Activated T-cell treated with anti-CD3 and anti-CD28 coated beads, Interleukin-2, amount 50 U/mL, for 1 hour (primary cell): ENCODE results near the gene NFX1.
"Not testable (repeated sequence)": the region's sequence is repeated elsewhere in the genome, so short reads cannot be mapped to it uniquely, and the experiment has no call there.

ENCODE experiments used
- DNase-seq: peaks from one replicate; pipeline ENCODE4 v3.0.0-alpha.2; 2020

NFX1 gene

DNA sequence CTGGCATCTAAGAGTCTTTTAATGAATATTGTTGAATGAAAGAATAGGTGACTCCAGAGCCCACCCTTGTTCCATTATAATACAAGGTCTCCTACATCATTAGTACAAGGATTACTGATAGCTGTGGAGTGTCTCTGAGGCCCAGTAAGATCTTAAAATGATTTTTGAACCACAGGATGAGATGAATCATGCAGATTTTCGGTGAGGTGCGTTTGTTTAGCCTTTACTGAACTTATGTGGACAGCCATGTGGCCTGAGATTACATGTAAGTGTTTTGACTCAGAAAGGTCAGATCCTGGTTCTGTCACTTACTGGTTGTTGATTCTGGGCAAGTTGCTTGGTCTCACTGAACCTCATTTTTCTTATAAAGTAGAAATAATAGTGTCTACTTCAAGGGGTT, 21.6 kb downstream of the NFX1 start:
- DNase-seq, result no peak

DNA sequence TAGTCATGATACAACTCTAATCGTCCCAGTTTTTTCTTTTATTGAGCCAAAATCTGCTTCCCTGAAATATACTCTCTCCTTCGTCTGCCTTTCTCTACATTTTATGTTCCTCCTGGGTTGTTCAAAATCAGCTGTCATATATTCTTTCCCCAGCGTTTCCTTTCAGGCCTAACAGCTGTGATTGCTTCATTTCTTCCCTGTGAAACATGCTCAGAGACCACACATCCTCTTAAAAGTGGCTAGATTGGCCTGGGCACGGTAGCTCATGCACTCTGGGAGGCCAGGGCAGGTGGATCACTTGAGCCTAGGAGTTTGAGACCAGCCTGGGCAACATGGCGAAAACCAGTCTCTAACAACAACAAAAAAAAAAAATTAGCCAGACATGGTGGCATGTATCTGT, 25.1 kb downstream of the NFX1 start:
- no peak for DNase-seq

DNA sequence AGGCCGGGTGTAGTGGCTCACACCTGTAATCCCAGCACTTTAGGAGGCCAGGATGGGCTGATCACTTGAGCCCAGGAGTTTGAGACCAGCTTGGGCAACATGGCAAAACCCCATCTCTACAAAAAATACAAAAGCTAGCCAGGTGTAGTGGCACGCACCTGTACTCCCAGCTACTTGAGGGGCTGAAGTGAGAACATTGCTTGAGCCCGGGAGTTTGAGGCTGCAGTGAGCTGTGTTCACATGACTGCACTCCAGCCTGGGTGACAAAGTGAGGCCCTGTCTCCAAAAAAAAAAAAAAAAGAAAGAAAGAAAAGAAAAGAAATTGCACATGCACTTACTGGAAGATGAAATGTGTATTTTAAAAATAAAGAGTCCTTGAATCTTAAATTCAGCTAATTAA, 26.8 kb downstream of the NFX1 start:
- not testable (repeated sequence) for DNase-seq

DNA sequence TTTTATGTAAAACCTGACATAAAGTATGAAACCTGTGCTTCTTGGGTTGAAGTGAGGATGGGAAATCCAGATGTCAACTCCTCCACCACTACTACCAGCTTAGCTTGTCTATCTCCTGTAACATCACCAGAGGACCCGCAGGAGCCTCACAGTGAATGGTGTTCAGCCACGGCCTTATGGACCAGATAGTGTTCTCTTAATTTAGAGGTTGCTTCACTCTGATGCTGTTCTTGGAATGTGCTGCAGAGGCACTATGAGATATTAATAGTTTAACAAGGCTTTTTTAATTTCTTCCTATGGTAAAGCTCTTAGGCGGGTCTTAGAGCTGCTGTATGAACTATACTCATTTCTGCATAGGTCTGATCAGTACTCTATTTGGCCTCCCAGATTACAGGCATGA, 27.9 kb downstream of the NFX1 start:
- DNase-seq, result no peak

DNA sequence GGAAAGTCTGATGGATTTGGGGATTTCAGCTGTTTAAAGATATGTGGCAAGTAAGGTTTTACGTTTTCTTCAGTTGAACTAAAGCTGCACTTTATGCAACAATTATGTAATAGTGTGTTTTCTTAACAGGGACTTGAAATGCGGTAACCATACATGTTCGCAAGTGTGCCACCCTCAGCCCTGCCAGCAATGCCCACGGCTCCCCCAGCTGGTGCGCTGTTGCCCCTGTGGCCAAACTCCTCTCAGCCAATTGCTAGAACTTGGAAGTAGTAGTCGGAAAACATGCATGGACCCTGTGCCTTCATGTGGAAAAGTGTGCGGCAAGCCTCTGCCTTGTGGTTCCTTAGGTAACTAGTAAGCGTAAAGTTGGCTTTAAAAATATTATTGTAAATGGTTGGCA, 28.5 kb downstream of the NFX1 start:
- DNase-seq, result no peak

DNA sequence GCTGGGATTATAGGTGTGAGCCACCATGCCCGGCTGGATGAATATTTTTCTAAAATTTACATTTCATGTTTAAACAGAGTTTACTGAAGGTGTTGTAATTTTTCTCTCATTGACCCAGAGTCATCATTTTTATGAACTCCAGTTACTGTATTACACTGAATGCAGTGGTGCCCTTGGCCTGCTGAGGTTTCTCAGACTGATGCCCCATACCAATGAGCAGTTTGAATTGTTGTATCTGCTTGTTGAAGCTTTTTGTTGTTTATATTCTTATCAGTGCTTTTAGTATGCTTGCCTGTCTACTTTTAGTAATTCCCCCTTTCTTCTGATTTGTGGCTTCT, 29.9 kb downstream of the NFX1 start:
- DNase-seq, result no peak

DNA sequence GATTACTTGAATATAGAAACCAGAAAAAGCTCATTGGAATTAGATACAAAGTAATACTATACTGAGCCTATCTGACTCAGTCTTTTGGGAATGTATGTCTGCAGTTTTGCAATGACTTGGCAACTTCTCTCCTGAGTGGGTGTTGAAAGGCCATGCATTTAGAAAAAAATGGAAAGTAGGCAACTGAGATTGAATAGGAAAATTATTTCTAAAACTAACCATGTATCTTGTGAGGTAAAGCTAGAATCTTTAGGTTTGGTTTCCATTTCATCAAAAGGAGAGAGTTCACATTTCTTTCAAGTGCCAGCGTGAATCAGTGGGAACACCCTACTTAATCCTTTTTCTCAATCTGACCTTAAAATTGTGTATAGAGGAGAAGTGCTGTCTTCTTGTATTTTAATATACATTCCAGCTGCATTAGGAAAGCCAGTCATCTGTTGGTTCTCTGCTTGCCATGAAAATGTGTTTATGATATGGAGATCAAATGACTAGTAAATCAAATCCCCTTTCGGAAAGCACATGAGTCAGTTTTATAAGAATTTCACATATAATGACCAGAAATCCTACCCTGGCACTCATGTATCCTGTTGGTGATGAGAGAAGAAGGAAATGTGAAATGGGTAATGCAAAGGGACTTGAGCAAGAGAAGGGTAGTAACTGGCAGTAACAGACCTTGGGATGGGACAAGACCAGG, 30.4 kb downstream of the NFX1 start:
- no peak for DNase-seq

DNA sequence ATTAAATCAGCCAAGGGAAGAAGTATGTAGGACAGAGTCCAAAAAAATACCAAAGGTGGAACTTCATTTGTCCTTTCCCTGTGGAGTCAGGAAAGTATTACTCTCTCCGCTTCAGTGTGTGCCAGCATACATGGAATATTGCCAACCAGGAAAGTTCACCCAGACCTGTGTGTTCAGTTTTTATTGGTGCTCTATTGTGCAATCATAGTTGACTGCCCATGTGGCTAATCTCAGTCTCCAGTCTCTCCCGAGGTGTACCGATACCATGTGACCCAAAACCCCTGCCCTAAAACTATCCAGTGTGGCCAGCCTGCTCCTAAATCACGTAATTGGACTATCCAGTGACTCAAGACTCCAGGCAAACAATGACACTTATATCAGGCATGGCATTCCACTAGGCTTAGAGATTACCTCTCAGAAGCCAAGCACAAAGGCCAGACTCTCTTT, 38.8 kb downstream of the NFX1 start:
- DNase-seq, result no peak

DNA sequence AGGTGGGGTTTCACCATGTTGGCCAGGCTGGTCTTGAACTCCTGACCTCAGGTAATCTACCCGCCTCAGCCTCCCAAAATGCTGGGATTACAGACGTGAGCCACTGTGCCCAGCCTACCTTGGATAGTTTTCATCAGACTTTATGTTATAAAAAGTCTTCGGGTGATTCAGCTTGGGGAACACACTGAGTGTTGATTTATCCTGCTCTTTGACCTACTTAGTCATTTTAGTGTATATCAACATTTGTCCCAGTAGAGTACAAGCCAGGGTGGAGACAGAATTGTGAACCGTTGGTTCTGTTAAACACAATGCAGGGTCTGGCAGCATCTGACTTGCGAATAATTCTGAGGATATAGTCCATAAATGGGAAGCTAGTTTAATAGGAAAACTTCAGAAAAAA, 39.7 kb downstream of the NFX1 start:
- no peak for DNase-seq

DNA sequence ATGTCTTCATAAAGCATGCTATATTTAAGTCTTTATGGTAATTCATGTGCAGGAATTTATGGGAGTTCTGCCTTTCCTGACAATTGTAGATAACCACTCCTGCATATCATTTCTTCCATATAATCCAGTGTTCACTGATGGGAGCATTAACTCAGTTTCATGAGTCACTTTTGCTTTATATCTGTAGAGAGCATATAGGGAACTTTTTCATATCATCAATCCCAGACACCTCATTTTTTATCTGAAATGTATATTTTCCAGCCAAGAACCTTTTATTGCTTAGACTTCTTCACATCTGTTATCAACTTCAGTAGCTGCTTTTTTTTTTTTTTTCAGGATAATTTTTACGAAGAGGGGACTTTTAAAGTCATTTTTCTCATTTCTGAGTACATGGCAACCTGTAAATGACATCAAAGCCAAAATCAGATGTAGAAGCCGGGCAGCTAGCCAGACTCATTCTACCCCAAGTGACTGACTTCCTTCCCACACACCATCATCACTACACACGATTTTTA, 41.1 kb downstream of the NFX1 start:
- no peak for DNase-seq

DNA sequence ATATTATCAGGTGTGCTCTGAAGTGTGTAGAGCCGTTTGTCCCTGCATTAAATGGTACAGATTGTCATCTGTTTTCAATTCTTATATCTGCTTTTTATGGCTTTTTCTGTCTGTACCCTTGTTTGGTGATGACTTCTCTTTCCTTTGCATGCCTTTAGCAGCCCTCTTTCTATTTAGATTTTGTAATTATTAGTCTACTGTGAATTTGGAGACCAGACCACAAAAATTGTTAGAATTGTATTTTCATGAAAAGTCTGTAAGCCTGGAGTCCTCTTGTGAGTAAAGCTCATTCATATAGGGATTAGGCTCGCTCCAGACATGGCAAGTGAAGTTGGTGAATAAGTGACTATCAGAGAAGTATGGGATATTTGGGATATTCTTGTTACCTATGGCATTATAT, 41.7 kb downstream of the NFX1 start:
- DNase-seq, result no peak

DNA sequence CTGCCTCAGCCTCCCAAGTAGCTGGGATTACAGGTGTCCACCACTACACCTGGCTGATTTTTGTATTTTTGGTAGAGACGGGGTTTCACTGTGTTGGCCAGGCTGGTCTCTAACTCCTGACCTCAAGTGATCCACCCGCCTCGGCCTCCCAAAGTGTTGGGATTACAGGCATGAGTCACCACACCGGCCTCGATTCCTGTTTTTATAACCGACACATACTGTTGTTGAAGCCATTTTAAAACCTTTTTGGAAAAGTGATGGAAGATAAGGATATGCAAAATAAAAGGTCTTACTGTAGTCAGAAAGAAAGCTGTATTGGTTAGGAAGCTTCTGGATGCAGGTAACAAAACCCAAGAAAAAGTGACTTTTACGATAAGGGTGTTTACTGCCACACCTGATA, 42.6 kb downstream of the NFX1 start:
- not testable (repeated sequence) for DNase-seq

DNA sequence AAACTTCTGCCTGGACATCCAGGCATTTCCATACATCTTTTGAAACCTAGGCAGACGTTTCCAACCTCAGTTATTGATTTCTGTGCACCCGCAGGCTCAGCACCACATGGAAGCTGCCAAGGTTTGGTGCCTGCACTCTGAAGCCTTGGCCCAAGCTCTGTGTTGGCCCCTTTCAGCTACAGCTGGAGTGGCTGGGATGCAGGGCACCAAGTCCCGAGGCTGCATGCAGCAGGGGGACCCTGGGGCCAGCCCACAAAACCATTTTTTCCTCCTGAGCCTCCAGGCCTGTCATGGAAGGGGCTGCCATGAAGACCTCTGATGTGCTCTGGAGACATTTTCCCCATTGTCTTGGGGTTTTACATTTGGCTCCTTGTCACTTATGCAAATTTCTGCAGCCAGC, 49.9 kb downstream of the NFX1 start:
- no peak for DNase-seq

DNA sequence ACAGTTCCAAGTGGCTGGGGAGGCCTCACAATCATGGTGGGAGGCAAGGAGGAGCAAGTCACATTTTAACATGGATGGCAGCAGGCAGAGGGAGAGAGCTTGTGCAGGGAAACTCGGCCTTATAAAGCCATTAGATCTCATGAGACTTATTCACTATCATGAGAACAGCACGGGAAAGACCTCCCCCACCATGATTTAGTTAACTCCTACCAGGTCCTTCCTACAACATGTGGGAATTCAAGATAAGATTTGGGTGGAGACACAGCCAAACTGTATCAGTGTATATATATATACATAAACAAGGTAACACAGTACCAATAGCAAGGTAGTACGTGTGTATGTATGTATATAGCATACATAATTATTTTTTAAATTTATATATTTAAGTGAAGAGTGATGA, 50.9 kb downstream of the NFX1 start:
- no peak for DNase-seq

DNA sequence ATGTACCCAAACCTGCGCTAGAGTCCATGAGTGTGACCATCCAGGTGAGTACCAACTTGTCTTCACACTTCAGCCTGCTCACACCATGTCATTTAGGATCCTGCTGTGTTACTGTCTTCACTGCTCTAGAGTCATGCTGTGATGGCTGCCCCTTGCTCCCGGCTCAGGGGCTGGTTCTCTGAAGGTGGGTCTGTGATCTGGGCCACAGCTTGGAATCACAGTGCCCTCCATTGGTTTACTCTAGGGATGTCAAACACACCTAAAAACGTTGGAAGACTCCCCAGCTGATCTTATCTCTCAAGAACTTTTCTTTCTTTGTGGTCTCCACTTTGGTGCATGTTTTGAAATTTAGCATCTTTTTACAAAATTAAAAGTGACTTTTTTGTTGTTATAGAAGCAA, 53.8 kb downstream of the NFX1 start:
- DNase-seq, result no peak

DNA sequence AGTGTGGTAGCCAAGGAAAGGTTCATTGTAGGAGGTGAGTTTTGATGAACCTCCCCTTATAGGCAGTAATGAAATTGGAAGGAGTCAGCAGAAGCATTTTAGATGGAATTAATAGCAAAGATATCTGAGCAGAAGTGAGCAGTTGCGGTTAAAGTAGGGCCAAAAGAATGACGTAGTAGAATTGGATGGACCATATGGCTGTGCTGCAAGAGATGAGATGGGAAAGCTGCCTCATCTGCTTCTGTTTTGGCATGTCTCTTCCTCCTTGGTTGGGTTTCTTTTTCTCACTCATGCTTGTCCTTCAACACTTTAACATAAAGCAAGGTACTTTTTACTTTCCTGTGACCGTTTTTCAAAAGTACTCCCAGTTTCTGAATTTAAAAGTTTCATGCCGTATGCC, 56.2 kb downstream of the NFX1 start:
- no peak for DNase-seq

DNA sequence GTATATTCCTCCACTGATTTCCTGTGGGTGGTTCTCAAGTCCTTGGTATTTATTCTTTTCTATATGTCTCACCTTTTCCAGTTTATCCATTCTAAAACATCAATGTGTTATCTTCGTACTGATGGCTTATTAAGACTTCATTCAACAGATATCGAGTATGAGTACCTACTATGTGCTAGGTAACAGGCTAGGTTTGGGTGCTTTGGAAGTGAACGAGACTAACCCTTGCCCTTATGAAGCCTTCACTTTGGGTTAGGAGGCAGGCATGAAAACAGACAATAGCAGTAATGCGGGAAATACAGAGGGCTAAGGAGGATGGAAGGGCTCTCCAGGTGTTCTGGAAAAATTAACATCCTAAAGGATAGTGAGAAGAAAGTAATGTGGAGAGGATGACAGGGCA, 58.7 kb downstream of the NFX1 start:
- DNase-seq, result no peak

DNA sequence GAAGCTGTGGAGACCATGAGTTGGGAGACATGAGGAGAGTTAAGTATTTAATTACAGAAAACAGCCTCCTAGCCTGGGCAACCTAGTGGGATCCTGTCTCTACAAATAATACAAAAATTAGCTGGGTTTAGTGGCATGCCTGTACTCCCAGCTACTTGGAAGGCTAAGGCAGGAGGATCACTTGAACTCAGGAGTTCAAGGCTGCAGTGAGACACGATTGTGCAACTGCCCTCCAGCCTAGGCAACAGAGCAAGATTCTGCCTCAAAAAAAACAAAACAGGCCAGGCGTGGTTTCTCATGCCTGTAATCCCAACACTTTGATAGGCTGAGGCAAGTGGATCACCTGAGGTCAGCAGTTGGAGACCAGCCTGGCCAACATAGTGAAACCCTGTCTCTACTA, 59.4 kb downstream of the NFX1 start:
- no peak for DNase-seq

DNA sequence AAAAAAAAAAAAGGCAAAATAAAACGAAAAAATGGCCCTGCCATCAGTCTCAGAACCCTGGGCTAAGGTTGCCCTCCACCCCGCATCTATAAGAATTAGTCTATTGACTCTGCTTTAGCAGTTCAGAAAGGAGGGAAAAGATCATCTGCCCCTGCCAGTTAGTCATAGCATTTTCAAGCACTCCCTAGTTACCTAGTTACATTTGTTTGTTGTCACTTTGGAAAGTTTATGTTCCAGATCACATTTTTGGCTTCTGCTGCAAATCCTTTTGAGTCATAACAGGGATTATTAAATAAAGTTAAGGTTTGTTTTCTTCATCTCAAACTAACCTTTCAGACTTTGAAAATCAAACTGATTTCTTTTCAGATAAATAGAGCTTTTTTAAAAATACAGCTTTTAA, 60.0 kb downstream of the NFX1 start:
- no peak for DNase-seq

DNA sequence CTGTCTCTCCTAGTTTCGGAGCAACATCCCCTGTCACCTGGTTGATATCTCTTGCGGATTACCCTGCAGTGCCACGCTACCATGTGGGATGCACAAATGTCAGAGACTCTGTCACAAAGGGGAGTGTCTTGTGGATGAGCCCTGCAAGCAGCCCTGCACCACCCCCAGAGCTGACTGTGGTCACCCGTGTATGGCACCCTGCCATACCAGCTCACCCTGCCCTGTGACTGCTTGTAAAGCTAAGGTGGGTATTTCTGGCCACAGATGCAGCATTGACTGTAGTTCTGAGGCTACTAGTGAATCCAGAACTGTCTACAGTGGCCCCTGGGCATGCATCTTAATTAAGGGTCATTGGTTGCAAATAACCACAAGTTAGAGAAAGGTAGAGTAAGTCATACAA, 61.2 kb downstream of the NFX1 start:
- DNase-seq, result no peak

DNA sequence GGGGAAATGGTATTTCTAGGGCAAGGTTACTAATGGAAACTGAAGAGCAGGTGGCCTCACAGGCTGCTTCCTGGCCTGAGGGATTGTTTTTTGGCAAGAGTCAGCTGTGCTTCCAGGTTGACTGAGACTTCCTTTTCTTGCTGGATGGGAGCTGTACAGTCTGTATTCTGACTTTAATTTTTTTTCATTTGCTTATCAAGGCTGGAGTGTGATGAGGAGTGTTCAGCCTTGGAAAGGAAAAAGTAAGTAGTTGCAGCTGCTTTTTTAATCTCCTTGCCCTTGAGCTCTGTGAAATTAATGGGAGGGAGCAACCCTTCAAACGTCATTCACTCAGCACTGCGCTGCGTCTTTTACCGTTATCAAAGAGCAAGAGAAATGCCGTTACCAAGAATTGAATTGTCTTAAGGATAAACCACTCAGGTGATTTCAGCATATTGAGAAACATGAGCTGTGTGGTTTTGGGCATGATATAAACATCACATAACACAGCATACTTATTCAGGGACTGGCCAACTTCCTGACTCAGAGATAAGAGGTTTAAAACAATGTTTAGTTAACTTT, 64.4 kb downstream of the NFX1 start:
- DNase-seq, result no peak

DNA sequence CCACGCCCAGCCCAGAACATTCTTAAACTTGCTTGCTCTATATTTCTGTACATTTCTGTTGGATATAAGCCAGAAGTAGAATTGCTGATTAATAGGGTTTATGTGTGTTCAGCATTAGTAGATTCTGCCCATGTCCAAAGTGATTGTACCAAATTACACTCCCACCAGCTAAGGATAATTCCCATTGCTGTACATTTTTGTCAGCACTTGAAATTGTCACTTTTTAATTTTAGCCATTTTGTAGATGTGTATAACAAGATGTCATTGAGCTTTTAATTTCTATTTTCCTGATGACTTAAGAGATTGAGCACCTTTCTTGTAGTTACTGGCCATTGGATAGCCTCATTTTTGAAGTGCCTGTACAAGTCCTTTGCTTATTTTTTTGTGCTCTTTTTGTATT, 65.6 kb downstream of the NFX1 start:
- DNase-seq, result no peak

DNA sequence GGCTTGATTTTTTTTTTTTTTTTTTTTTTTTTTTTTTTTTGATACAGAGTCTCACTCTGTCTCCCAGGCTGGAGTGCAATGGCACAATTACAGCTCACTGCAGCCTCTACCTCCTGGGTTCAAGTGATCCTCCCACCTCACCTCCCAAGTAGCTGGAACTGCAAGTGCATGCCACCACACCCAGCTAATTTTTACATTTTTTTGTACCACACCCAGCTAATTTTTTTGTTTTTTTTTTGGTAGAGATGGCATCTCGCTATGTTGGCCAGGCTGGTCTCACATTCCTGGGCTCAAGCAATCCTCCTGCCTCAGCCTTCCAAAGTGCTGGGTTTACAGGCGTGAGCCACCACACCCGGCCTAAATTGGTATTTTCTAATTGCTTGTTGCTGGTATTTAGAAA, 68.3 kb downstream of the NFX1 start:
- not testable (repeated sequence) for DNase-seq

DNA sequence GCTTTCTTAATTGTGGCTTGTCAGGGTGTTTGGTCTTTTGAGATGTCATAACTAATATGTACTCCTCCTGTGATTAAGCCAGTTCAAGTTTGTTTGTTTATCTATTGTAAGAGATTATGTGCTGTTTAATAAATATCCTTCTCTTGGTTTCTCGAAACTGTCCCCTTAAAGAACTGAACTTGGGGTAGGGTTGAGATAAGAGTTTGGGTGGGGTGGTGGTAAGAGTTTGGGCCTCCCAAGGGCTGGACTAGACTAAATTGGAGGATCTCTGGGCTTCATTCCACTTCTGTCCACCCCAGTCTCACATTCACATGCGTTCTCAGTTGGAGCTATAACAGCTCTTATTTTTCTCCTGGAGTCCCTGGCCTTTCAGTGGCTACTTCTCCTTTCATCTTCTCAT, 73.8 kb downstream of the NFX1 start:
- no peak for DNase-seq

DNA sequence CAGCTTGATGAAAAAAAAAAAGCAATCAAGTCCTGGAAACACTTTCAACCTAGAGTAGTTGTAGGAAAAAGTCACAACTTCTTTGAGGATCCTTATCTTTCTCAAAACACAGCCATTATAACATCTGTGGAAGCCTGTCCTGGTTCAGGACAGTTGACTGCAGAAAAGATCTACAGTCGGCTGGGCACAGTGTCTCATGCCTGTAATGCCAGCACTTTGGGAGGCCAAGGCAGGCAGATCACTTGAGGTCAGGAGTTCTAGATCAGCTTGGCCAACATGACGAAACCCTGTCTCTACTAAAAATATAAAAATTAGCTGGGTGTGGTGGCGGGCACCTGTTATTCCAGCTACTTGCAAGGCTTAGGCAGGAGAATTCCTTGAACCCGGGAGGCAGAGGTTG, 74.5 kb downstream of the NFX1 start:
- not testable (repeated sequence) for DNase-seq
